Mesothelial cell of epicardium (in vitro differentiated cells): ENCODE results near the gene TACC2. TPM values are rescaled to one million over a fixed set of nuclear protein-coding genes. Genes with fewer than 3 reads are reported as not detected.

Experiments used
- DNase-seq, 2 experiments: peaks; one replicate each; pipeline ENCODE4 v3.0.0; 2021; ENCODE audit warnings: low spot score in 2 of 2; ENCODE audit not compliant: unreplicated experiment in 2 of 2
- H3K27ac Mint-ChIP-seq: 2 replicates; pipeline ENCODE4 v1.8.0; 2021; ENCODE audit warnings: mixed read lengths
- H3K27me3 Mint-ChIP-seq: 2 replicates; pipeline ENCODE4 v1.8.0; 2021; ENCODE audit warnings: low read depth, mixed read lengths
- H3K36me3 Mint-ChIP-seq: 2 replicates; pipeline ENCODE4 v1.8.0; 2021; ENCODE audit warnings: mixed read lengths
- H3K4me1 Mint-ChIP-seq: 2 replicates; pipeline ENCODE4 v1.8.0; 2021; ENCODE audit warnings: mixed read lengths
- H3K4me3 Mint-ChIP-seq: 2 replicates; pipeline ENCODE4 v1.8.0; 2021; ENCODE audit warnings: mild to moderate bottlenecking, moderate library complexity, mixed read lengths
- H3K9me3 Mint-ChIP-seq: 2 replicates; pipeline ENCODE4 v1.8.0; 2021; ENCODE audit warnings: mixed read lengths
- CTCF ChIP-seq: fragments of 200-600 bp; sonication (generic); IDR thresholded peaks from one replicate; pipeline ENCODE4 v1.5.0; 2021; ENCODE audit warnings: antibody characterized with exemption; ENCODE audit not compliant: unreplicated experiment
- total RNA-seq: library from RNA; stranded (reverse); gene quantifications from 3 replicates; pipeline ENCODE4 v1.2.1, GENCODE V29; 2021

Gene TACC2
- total RNA-seq, 1 donor from 2014 or later = 25.5 TPM

- Mint-ChIP-seq H3K4me1 (no peaks in the 10 kb centered on the region), H3K9me3 (no peaks in the 10 kb centered on the region), H3K27me3 (no peaks in the 10 kb centered on the region), H3K4me3 (no peak overlapping the region), H3K27ac (no peak overlapping the region), H3K36me3 (no peaks in the 10 kb centered on the region)
- no peak for DNase-seq
- no peak for TF ChIP-seq CTCF
These were observed 305.0 kb downstream of the TACC2 start for GRCh38 chr10:122293961-122294380.

GRCh38 chr10:122294511-122295450 lies 305.8 kb downstream of the TACC2 start:
- DNase-seq = no peak
- TF ChIP-seq CTCF = no peak
- Mint-ChIP-seq H3K4me1 (no peaks in the 10 kb centered on the region), H3K27ac (no peak overlapping the region), H3K36me3 (no peaks in the 10 kb centered on the region), H3K4me3 (no peak overlapping the region), H3K27me3 (no peaks in the 10 kb centered on the region), H3K9me3 (no peaks in the 10 kb centered on the region)

GRCh38 chr10:122295451-122295809 lies 306.5 kb downstream of the TACC2 start:
- Mint-ChIP-seq H3K27me3 (no peaks in the 10 kb centered on the region), H3K4me3 (no peak overlapping the region), H3K27ac (no peak overlapping the region), H3K4me1 (no peaks in the 10 kb centered on the region), H3K36me3 (no peaks in the 10 kb centered on the region), H3K9me3 (no peaks in the 10 kb centered on the region)
- no peak for TF ChIP-seq CTCF
- DNase-seq = no peak

- no peaks in the 10 kb centered on the region for H3K36me3 Mint-ChIP-seq
- H3K9me3 Mint-ChIP-seq = no peaks in the 10 kb centered on the region
- H3K4me3 Mint-ChIP-seq = no peak overlapping the region
- no peak for DNase-seq
- no peaks in the 10 kb centered on the region for H3K27me3 Mint-ChIP-seq
- H3K27ac Mint-ChIP-seq = no peak overlapping the region
- no peak for TF ChIP-seq CTCF
- no peaks in the 10 kb centered on the region for H3K4me1 Mint-ChIP-seq
These were observed 307.6 kb downstream of the TACC2 start for GRCh38 chr10:122296363-122297120.

- no peak for DNase-seq
- Mint-ChIP-seq H3K27me3 (no peaks in the 10 kb centered on the region), H3K9me3 (no peaks in the 10 kb centered on the region), H3K36me3 (no peaks in the 10 kb centered on the region), H3K4me1 (no peaks in the 10 kb centered on the region), H3K4me3 (no peak overlapping the region), H3K27ac (no peak overlapping the region)
- no peak for TF ChIP-seq CTCF
These were observed 308.6 kb downstream of the TACC2 start for GRCh38 chr10:122297583-122297982.
